Colon (tissue), 2 donors: ENCODE results near the gene APOBEC3F.
"Not testable (repeated sequence)": the region's sequence is repeated elsewhere in the genome, so short reads cannot be mapped to it uniquely, and the experiment has no call there.

Experiments
- FAIRE-seq: peaks from 2 replicates; lab custom pipeline; 2012; peaks lifted over from hg19 to GRCh38; lab: Jason Lieb, UNC
- donor health status: control.
- donor health status: control.

Gene APOBEC3F

DNA sequence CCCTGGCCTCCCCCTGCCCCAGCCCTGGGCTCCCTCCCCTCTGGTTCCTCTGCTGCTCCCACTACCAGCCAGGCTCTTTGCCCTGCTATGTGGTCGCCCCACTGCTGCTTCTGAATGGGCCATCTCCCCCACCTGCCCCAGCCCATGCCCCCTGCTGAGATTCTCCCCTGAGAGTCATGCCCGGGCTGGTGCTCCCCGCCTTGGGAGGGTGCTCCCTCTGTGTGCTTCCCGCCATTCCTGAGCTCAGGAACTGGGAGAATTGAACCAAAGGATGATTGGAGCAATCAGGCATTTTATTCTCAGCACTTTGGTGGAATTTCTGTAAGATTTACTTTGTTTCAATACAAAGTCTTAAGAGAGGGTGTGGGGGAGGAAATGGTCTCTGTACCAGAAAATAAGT lies 12.9 kb upstream of the APOBEC3F start:
- no peak for FAIRE-seq

DNA sequence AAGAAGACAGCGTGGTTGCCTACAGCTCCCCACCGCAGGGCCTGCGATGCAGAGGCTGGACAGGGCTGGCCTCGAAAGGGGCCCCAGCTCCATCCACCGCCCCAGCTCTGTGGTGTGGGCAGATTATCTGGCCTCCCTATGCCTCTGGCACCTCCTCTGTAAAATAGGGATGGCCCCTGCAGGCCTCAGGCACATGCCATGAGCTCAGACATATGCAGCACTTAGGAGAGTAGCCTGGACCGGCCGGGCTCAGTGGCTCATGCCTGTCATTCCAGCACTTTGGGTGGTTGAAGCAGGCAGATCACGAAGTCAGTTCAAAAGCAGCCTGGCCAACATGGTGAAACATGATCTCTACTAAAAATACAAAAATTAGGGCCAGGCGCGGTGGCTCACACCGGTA lies 12.4 kb upstream of the APOBEC3F start:
- no peak for FAIRE-seq

DNA sequence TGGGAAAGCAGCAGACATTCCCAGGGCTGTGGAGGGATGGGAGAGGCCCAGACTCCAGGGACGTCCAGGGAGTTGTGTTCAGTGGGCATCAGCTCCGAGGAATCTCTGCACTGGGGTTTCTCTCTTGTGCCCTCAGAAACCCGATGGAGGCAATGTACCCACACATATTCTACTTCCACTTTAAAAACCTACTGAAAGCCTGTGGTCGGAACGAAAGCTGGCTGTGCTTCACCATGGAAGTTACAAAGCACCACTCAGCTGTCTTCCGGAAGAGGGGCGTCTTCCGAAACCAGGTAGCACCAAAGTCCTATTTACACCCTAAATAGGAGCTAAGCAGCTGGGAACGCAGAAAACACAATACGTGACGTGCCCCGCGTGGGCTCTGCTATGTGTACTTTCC lies 11.4 kb upstream of the APOBEC3F start:
- no peak for FAIRE-seq

DNA sequence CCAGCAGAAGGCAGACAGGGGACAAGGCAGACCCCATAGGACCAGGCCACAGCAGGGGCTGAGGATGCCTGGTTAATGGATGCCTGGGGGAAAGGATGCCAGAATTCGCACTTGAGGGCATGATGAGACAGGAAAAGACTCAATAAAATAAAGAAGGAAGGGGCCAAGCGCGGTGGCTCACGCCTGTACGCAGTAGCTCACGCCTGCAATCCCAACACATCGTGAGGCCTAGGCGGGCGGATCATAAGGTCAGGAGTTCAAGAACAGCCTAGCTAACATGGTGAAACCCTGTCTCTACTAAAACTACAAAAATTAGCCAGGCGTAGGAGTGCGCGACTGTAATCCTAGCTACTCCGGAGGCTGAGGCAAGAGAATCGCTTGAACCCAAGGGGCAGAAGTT lies 10.0 kb upstream of the APOBEC3F start:
- FAIRE-seq, result no peak

DNA sequence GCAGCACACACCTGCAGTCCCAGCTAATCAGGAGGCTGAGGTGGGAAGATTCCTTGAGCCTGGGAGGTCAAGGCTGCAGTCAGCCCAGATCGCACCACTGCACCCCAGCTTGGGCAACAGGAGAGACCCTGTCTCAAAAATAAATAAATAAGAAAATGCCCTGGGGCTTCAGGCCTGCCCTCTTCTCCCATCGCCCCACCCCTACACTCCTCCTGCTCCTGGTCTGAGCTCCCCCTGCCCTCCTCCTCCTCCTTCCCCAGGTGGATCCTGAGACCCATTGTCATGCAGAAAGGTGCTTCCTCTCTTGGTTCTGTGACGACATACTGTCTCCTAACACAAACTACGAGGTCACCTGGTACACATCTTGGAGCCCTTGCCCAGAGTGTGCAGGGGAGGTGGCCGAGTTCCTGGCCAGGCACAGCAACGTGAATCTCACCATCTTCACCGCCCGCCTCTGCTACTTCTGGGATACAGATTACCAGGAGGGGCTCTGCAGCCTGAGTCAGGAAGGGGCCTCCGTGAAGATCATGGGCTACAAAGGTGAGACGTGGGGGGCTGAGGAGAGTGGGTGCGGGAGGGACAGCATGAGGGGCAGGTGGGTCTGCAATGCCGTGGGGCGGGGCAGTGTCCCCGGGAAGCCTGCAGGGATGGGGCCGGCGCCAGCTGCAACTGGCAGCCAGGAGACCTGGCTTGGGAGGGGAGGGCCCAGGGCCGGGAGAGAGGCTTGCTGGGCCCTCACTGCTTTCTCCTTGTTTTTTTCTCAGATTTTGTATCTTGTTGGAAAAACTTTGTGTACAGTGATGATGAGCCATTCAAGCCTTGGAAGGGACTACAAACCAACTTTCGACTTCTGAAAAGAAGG lies 9.0 kb upstream of the APOBEC3F start:
- not testable (repeated sequence) for FAIRE-seq

DNA sequence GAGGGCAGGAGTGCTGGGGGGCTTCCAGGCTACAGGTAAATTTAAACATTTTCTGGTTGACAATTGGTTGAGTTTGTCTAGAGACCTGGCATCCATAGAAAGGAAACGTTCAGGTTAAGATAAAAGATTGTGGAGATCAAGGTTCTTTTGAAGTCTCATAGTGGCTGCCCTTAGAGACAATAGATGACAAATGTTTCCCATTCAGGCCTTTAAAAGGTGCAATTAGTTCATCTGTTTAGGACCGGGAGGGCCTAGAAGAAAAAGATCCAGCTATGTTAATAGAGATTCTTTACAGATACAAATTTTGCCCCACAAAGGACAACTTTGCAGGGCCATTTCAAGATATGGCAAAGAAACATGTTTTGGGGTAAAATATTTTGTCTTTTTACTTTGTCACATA lies 3.6 kb upstream of the APOBEC3F start:
- not testable (repeated sequence) for FAIRE-seq

DNA sequence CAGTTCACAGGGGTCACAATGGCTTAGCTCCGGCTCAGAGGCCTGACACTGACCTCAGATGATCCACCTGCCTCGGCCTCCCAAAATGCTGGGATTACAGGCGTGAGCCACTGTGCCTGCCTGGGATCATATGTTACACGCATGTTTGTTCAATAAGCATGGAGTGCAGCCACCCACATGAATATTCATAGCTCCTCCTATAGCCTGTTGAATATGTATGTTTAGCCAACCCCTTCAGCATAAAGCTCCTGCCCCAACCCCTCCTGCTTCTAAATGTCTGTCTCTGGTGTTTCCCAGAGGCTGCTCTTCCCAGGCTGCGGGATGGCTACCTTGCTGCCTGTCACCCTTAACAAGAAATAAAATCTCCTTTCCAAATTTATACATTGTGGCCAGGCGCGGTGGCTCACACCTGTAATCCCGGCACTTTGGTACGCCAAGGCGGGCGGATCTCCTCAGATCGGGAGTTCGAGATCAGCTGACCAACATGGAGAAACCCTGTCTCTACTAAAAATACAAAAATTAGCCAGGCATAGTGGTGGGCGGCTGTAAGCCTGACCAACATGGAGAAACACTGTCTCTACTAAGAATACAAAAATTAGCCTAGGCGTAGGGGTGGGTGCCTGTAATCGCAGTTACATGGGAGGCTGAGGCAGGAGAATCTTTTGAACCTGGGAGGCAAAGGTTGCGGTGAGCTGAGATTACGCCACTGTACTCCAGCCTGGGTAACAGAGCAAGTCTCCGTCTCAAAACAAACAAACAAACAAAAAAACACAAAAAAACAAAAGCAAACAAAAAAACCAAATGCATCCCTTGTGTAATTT lies 1.1 kb upstream of the APOBEC3F start:
- no peak for FAIRE-seq

DNA sequence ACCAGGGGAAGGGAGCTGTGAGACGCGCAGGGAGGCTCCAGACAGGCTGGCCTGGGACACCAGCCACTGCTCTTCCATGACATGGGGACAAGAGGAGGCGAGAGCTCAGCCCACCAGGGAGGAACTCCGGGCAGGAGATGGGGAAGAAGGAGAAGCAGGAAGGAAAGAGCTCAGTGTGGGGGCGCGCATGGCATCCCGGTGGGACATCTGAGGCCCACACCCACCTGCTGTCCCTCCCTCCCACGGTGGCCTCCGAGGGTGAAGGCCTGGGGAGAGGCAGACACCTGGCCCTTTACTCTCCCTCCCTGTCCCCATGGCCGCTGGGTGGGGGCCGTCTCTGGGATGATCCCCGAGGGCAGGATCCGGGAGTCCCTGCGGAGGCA lies 518 bp upstream of the APOBEC3F start:
- not testable (repeated sequence) for FAIRE-seq

DNA sequence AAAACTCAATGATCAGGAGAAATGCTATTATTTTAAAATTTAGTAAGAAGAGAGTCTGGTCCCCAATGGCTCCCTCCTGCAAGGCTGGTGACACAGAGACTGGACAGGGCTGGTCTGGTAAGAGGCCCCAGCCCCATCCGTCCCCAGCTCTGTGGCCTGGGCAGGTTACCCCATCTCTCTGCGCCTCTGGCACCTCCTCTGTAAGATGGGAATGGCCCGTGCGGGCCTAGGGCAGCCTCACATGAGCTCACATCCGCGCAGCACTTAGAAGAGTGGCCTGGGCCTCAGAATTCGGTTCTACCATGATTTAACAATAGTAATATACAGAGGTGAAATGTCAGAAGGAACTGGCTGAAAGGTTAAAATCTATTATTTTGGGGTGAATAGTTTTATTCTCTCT lies 1.2 kb downstream of the APOBEC3F start:
- no peak for FAIRE-seq

DNA sequence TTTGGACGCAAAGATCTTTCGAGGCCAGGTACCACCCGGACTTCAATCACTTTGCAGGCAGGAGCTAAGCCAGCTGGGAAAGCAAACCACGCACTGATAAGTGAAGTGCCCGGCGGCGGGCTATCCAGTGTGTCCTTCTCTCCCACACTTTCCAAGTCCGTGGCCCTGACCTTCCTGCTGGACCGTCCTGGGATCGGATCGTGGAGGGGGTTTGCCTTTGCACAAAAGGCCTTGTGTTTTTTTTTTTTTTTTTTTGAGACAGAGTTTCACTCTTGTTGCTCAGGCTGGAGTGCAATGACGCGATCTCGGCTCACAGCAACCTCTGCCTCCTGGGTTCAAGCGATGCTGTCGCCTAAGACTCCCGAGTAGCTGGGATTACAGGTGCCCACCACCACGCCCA lies 2.4 kb downstream of the APOBEC3F start:
- FAIRE-seq, result not testable (repeated sequence)

DNA sequence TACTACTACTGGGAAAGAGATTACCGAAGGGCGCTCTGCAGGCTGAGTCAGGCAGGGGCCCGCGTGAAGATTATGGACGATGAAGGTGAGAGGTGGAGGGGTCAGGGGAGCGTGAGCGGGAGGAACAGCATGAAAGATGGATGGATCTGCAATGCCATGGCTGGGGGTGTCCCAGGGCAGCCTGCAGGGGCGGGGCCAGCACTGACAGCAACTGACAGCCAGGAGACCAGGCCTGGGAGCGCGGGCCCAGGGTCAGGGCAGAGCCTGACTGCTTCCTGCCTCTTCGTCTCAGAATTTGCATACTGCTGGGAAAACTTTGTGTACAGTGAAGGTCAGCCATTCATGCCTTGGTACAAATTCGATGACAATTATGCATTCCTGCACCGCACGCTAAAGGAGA lies 4.5 kb downstream of the APOBEC3F start:
- FAIRE-seq, result not testable (repeated sequence)

DNA sequence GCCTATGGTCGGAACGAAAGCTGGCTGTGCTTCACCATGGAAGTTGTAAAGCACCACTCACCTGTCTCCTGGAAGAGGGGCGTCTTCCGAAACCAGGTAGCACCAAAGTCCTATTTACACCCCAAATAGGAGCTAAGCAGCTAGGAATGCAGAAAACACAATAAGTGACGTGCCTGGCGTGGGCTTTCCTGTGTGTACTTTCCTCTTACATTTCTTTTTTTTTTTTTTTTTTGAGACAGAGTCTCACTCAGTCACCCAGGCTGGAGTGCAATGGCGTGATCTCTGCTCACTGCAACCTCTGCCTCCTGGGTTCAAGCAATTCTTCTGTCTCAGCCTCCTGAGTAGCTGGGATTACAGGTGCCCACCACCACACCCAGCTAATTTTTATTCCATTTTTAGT lies 8.8 kb downstream of the APOBEC3F start:
- not testable (repeated sequence) for FAIRE-seq

DNA sequence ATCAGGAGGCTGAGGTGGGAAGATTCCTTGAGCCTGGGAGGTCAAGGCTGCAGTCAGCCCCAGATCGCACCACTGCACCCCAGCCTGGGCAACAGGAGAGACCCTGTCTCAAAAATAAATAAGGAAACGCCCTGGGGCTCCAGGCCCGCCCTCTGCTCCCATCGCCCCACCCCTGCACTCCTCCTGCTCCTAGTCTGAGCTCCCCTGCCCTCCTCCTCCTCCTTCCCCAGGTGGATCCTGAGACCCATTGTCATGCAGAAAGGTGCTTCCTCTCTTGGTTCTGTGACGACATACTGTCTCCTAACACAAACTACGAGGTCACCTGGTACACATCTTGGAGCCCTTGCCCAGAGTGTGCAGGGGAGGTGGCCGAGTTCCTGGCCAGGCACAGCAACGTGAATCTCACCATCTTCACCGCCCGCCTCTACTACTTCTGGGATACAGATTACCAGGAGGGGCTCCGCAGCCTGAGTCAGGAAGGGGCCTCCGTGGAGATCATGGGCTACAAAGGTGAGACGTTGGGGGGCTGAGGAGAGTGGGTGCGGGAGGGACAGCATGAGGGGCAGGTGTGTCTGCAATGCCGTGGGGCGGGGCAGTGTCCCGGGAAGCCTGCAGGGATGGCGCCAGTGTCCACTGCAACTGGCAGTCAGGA lies 11.3 kb downstream of the APOBEC3F start:
- FAIRE-seq, result not testable (repeated sequence)

DNA sequence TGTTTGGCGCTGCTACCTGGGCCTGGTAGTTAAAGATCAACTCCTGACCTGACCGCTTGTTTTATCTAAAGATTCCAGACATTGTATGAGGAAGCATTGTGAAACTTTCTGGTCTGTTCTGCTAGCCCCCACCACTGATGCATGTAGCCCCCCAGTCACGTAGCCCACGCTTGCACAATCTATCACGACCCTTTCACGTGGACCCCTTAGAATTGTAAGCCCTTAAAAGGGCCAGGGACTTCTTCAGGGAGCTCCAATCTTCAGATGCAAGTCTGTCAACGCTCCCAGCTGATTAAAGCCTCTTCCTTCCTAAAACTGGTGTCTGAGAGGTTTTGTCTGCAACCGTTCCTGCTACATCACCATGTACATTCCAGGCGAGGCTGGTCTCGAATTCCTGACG lies 15.0 kb downstream of the APOBEC3F start:
- no peak for FAIRE-seq

DNA sequence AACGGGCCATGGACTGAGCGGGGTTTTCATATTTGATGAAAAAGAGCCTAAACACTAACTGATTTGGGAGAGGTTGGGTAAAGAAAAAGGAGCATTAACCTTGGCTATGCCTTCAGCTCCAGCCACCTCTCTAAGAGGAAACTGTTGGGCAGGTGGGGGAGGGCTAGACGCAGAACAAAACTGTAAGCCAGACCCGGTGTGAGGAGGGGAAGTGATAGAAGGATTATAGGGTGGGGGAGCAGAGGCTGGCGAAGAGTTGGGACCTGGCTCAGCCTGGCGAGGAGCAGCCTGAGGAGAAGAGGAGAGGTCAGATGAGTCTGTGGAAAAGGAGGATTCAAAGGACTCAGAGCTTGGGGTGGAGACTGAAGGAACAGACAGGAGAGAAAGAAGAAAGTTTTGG lies 20.6 kb downstream of the APOBEC3F start:
- not testable (repeated sequence) for FAIRE-seq

DNA sequence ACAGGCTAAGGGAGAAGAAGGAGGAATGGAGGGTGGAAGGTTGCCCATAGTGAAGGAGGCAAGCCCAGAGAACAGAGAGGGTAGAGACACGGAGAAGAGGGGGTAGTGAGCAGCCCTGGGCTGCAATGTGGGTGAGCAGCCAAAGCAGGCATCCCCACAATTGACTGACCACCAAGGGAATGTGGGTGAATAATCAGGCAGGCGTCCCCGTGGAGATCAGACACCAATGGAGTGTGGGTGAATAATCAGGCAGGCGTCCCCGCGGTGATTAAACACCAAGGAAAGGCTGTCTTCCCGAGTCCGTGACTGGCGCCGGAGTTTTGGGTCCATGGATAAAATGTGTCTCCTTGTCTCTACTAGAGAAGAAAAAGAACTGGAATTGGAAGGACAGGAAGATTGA lies 21.3 kb downstream of the APOBEC3F start:
- FAIRE-seq, result not testable (repeated sequence)

DNA sequence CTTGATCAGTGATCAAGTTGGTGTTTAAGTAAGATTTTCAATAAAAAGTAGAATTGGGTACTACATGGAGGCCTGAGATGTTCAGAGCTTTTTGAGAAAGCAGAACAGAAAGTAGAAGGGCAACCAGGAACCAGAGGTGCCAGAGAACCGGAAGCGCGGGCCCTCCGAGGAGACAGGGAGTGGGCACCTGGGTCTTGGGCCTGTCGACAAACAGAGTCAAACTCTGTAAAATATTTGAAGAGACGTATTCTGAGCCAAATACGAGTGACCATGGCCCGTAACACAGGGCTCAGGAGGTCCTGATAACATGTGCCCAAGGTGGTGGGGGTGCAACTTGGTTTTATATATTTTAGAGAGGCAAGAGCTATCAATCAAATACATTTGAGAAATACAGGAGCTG lies 23.2 kb downstream of the APOBEC3F start:
- FAIRE-seq, result not testable (repeated sequence)

DNA sequence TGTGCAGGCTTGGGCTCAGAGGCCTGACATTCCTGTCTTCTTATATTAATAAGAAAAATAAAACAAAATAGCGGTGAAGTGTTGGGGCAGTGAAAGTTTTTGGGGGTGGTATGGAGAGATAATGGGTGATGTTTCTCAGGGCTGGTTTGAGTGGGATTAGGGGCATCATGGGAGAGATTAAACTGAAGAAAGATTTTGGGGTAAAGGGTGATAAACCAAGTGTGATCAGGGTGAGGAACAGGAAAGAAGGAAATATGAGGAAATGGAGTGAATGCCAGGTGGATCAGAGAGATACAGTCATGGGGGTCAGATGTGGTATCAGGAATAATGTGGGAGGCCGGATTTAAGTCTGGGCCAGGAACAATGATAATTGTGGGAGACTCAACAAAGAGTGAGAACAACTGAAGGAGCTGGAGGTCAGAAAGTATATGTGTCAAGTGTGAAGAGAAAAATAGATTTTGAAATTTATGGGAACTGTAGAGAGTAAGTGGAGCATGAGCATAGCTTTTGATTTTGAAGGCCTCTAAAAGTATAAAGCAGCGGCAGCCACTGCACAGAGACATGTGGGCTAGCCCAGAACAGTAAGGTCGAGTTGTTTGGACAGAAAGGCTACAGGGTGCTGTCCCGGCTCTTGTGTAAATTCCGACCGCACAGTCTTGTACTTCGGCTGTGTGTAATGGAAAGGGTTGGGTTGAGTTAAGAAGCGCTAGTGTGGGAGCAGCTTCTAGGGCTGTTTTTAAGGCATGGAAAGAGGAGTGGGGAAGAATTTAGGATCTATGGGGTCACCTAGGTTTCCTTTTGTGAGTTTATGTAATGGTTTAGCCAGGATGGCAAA lies 26.0 kb downstream of the APOBEC3F start:
- FAIRE-seq, result not testable (repeated sequence)

DNA sequence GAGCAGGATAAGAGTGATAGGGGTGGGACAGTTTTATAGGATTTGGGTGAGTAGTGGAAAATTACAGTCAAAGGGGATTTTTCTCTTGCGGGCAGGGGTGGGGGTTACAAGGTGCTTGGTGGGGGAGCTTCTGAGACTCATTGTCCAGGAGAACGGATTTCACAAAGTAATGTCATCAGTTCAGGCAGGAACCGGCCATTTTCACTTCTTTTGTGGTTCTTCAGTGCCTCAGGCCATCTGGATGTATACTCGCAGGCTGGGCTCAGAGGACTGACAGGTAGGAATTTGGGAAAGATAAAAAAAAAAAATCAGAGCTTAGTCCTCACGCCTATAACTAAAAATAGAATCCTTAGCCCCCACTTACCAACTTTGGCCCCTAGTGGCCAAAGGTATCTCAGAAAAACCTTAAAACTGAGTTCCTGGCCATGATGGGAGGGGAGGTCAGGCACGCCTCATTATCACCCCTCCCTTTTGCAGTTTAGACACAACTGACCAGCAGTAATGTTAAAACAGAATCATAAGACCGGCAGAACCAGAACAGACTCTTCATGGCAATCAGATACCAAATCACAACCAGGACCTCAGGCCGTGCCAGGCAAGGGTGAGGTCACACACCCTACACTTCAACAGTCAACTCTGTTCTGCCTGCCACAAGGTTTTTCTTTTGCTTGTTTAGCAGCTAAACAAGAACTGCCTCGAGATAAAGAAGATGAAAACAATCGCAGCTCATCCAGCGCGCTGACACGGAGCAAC lies 27.5 kb downstream of the APOBEC3F start:
- no peak for FAIRE-seq

DNA sequence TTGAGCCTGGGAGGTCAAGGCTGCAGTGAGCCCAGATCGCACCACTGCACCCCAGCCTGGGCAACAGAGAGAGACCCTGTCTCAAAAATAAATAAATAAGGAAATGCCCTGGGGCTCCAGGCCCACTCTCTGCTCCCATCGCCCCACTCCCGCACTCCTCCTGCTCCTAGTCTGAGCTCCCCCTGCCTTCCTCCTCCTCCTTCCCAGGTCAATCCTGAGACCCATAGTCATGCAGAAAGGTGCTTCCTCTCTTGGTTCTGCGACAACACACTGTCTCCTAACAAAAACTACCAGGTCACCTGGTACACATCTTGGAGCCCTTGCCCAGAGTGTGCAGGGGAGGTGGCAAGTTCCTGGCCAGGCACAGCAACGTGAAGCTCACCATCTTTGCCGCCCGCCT lies 29.5 kb downstream of the APOBEC3F start:
- FAIRE-seq, result no peak

DNA sequence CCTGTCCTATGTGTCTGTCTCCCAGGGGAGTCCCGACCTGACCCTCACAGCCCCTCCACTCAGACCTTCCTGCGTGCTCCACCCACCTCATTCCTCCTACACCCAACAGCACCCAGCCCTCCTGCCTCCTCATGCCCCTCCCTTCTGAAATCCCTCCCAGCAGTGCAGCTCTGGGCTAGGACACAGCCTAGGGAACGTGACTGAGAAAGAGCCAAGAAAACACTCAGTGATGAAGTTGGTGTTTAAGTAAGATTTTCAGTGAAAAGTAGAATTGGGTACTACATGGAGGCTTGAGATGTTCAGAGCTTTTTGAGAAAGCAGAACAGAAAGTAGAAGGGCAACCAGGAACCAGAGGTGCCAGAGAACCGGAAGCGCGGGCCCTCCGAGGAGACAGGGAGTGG lies 31.9 kb downstream of the APOBEC3F start:
- FAIRE-seq, result not testable (repeated sequence)
